K562 (cell line): ENCODE data around the gene ENO2. TPM values are rescaled to one million over a fixed set of nuclear protein-coding genes. Genes with fewer than 3 reads are reported as not detected.

ENCODE experiments used
- CSDE1 ChIP-seq, 2 experiments: fragments of 450-650 bp; IDR thresholded peaks; 2 replicates each; pipeline ENCODE4 v1.6.1; 2016; ENCODE audit warnings: mild to moderate bottlenecking in 1 of 2
- HINFP ChIP-seq: fragments of 450-650 bp; conservative IDR thresholded peaks from 2 replicates; pipeline ENCODE4 v1.6.1; 2016; ENCODE audit warnings: missing genetic modification characterization, low read depth, mild to moderate bottlenecking, control low read depth, missing compliant biosample characterization
- HMBOX1 ChIP-seq: sonication (generic); IDR thresholded peaks from 2 replicates; pipeline ENCODE4 v1.6.1; 2016
- HMG20B ChIP-seq: fragments of 250-450 bp; sonication (Bioruptor Pico); IDR thresholded peaks from 2 replicates; pipeline ENCODE4 v1.5.0; 2021; ENCODE audit warnings: mild to moderate bottlenecking
- POLR2G ChIP-seq: fragments of 200-400 bp; formaldehyde crosslinking; IDR thresholded peaks from 2 replicates; pipeline ENCODE4 v1.6.1; 2017; ENCODE audit warnings: low read depth, mild to moderate bottlenecking, antibody characterized with exemption, low read length, moderate library complexity
- STAT6 ChIP-seq: sonication (generic); formaldehyde crosslinking; IDR thresholded peaks from 2 replicates; pipeline ENCODE4 v1.8.1; 2023; ENCODE audit warnings: mild to moderate bottlenecking, missing genetic modification reagents
- TSHZ1 ChIP-seq: fragments of 250-450 bp; sonication (Bioruptor Pico); IDR thresholded peaks from 2 replicates; pipeline ENCODE4 v1.4.0; 2020; ENCODE audit warnings: mild to moderate bottlenecking, moderate library complexity
- polyA plus RNA-seq, 8 experiments: library from polyadenylated mRNA; depleted of rRNA in 4 of 8; stranded (reverse) in 5 of 8; unstranded in 3 of 8; fragments of >200 nt; fragmentation: Nextera tagmentation in 2 of 8; fragmentation: Illumina TruSeq in 1 of 8; extraction: Ambion mirVana in 2 of 8; extraction: Trizol in 1 of 8; gene quantifications; 2 replicates each; pipeline versions ENCODE4 v1.2.1 to v1.2.3, GENCODE V29; 2011 to 2014; ENCODE audit warnings: inconsistent platforms in 1 of 8, missing spikeins in 1 of 8
- total RNA-seq, 7 experiments: library from RNA; depleted of rRNA in 6 of 7; stranded (reverse); fragments of >200 nt in 6 of 7; fragmentation: Illumina TruSeq in 2 of 7; extraction: Trizol in 2 of 7; gene quantifications; 2 replicates each; pipeline versions ENCODE4 v1.2.1 to v1.2.3, GENCODE V29; 2011 to 2021; ENCODE audit warnings: low replicate concordance in 1 of 7

The ENO2 gene
- total and polyA plus RNA-seq, 9 of the 15 experiments (the other 6 are each of a cell fraction or from before 2014, with no cell fraction given) = 10.9 to 43.3 (median 21.0) TPM

- TF ChIP-seq HMG20B (CRISPR knock-in tag) = no peak
- TF ChIP-seq CSDE1 (IDR thresholded peaks at IDR 0.05) = no peak
- TF ChIP-seq HINFP (tag) = no peak
- no peak for TF ChIP-seq TSHZ1 (CRISPR knock-in tag)
- TF ChIP-seq HMBOX1 = no peak
- TF ChIP-seq POLR2G = peak; percentile 67
- no peak for TF ChIP-seq STAT6 (CRISPR knock-in tag)
Observed at GRCh38 chr12:6941267-6941666, 26.9 kb downstream of the ENO2 start (continued).
